GM19452 (cell line): ENCODE results near the gene PPFIA2.

Experiments
- ATAC-seq: cut with Tn5 transposase; IDR thresholded peaks from one replicate; pipeline ENCODE4 v1.9.1; 2021; ENCODE audit not compliant: unreplicated experiment

Gene PPFIA2

DNA sequence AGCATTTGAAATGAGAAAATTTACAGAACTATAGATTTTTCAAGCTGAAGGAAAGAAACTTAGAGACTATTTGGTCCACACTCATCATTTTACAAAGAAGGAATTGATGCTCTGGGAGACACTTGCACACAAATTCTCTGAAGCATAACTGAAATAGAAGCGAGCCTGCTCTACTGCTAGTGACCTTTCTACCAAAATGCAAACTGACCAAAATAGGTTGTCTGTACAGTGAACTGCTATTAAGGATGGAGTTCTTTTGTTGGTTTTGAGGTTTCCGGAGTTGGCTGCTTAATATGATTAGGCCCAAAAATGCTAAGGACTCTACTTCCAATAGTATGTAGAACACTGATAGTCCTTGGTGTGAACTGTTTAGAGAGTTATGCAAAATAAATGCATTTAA lies 194.9 kb downstream of the PPFIA2 start:
- ATAC-seq: no peak

DNA sequence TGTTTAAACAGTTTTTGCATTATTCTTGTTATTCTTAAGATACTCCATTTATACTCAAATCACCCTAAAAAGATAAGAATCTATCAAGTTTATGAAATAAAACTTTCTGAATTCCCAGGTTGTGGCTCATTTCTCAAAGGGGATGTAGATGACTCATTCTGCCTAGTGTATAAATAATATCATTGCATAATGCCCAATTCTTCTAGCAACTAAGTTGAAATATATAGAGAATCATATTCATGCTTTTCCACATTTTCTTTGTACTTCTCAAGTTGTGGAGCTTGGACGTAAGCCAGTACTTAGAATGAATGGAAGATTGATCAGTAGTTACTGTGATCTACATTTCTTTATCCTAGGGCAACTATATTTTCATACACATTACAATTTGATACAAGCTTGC lies 201.1 kb downstream of the PPFIA2 start:
- ATAC-seq: no peak

DNA sequence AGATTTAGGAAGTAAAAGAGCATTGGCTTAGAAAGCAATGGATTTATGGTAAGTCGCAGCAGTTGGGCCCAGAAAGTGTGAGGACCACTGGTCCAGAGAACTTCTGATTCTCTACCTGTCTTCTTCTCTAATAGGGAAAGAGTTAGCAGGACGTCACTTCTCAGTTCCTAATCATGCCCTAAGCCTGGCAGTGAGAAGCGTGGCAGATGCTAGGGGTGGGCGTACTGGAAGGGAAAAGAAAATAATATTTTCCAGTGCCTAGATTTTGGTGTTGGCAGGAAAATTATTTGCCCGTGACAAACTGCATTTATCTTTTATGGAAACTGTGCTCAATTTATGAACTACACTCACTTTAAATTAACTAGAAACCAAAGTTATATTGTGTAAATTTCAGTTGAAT lies 212.3 kb downstream of the PPFIA2 start:
- ATAC-seq: no peak

DNA sequence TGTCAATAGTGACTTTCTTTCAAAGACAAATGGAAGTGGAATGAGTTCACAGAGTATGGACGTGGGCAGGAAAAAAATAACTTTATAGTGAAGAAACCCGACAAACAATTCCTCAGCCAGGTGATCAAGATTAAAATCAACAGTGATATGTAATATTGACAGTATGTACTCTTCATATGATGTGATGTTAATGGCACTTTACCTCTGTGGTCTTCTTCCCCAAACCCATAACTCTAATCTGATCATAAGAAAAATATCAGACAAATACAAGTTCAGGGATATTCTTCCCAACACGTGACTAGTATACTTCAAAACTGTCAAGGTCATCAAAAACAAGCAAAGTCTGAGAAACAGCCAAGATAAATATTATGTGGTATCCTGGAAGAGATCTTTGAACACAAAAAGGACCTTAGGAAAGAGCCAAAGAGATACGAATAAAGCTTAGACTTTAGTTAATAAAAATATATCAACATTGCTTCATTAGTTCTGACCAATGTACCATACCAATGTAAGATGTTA lies 215.5 kb downstream of the PPFIA2 start:
- ATAC-seq: no peak

DNA sequence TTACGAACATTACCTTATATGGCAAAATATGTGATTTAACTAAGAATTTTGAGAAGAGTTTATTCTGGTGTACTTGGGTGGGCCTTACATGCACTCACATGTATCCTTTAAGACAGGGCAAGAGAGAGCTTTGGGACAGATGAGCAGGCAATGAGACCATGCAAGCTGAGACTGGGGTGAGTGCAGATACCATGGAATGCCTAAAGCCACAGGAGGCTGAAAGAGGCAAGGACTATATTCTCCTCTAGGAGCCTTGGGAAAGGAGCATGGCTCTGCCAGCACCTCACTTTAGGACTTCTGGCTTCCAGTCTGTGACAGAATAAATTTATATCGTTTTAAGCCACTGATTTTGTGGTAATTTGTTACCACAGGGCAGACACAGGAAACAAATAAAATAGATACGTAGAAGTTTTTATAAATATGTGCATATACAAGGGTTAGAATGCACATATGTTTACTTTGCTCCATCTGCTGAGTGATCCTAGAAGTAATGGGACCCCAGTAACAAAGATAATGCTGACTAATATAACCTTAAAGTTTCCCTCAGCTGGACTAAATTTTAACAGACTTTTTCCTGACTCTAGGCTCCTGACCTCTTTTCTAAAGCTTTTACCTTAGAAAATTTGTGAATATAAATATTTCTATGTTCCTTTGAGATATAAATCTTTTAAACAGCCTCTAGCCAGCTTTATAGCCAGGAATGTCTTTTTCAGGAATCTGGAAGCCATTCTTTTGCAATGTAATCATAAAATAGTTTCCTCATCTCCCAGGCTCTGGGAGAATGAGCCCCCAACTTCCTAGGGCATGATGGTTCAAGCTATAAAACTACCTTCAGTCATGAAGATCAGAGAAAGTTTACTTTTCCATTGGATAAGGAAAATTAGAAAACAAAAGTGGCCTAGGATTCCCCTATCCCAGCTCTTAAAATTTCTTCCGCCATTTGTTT lies 216.8 kb downstream of the PPFIA2 start:
- no peak for ATAC-seq

DNA sequence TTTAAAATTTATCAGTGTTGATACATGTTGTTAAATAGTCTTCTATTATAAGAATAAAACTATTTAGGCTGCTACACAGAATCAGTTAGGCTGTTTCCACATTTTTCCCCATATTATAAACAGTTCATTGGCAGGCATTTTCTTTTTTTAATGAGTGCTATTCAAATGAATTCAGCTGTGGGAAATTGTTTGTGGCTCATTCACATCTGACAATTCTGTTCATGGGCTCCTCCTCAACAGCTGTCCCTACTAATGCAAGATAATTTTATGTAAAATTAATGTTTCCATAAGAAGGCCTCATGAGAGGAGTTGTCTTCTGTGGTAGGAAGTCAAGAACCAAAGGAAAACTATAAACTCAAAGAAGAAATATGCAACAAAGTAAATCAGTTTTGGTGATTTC lies 218.0 kb downstream of the PPFIA2 start:
- ATAC-seq: no peak

DNA sequence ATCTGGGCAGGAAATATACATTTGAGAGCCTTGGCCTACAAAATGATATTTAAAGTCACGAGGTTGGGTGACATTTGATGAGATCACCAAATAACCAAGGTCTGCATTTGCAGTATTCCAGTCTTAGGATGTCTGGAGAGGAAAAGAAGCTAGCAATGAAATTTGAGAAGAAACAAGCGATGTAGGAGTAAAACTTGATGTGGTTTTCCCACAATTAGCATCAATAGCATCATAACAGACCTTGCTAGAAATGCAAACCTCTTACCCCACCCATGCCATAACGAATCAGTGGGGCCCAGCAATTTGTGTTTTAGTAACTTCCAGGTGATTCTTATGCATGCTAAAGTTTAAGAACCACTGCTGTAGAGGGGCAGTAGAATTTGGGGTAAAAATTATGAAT lies 219.9 kb downstream of the PPFIA2 start:
- ATAC-seq: no peak

DNA sequence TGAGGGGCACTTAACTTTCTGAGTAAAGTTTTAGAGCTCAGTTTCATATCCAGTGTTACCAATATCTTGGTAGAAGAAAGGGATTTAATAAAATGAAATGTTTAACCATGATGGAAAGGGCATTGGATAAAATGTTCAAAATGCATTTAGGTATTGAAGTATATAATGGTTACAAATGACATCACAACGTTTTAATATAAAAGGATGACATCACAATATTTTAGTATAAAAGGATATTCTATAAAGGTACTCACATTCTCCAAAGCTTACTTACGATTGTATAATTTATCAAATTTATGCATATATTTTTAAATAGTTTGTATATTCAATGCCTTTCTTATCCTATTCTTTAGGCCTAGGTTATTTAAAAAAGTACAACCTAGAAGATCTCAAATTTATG lies 226.1 kb downstream of the PPFIA2 start:
- no peak for ATAC-seq

DNA sequence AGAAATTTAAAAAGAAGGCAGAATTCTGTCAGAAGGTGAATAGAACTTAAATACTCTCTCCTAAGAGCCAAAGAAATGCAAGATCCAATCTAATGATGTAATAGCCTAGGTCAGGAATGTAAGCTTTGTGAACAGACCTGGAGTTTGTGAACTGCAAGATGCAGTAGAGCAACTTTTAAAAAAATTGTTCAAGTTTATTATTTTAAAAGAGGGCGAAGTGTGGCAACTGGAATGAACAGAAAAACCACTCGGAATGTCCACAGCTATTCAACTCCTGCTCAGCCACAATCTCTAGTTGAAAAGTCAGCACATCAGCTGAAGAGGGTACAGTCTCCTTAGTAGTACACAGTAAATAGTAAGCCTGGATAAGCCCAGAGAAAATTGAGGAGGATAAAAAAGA lies 228.8 kb downstream of the PPFIA2 start:
- no peak for ATAC-seq

DNA sequence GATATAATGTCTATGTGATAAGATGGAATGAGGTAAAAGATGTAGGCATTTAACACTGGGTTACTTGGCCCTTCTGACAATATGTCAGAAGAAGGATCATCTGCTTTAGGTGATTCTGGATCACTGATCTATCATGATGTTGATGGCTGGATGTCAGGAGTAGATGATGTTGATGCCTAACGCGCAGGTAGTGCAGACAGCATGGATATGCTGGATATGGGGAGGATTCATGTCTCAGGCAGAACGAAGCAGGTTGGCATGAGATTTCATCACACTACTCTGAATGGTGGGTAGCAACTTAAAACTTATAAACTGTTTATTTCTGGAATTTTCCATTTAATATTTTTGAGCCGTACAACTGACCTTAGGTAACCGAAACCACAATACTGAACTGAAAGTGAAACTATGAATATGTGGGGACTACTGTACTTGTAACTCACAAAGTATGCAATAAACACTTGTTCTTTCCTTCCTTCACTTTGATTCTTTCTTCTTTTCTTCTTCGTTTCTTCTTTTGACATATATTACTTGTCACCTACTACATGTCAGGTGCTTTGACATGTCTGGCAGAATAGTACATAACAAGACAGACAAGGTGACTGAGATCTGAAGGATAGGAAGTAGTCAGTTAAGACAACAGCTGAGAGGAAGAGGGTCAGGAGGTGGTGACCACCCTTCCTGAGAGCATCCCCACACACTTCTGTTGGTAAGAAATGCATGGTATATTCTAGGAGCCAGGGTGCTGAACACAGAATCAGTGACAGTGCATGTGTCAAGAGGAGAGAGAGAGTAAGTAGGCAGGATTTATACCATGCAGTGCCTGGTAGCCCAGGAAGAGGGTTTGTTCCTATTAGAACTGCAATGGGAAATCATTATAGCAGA lies 238.8 kb downstream of the PPFIA2 start:
- peak; percentile 62 for ATAC-seq

DNA sequence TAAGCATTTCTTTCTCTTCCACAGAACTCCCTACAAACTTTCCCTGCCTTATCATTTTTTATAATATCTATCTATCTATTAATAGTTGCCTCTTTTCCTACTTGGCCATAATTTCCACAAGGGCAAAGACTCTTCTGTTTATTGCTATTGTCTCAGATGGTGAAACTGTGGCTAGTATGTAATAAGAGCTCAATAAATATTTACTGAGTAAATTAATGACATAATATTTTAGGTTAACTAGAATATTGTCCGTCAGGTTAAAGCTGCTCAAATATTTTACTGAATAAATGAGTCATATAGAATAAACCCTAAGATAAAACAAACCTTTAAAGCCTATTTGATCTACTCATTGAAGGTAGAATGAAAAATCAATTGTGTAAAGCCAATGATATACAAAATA lies 240.5 kb downstream of the PPFIA2 start:
- no peak for ATAC-seq

DNA sequence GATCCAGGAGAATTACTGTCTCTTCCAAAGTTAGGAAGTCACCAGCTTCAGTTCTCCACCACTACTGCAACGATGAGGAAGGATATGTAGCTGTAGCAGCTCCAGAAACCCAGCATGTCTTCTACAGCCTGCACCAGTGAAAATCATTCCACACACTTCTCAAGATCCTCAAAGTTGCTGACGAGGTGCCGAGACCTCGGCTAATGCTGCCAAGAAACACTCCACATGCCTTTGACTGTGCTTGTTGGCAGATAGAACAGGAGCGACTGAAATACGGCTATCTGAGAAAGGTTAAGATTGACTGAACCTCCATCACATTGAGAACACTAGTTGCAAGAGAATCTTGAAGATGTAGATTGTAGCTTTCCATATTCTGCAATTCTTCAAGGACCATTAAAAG lies 241.9 kb downstream of the PPFIA2 start:
- ATAC-seq: no peak

DNA sequence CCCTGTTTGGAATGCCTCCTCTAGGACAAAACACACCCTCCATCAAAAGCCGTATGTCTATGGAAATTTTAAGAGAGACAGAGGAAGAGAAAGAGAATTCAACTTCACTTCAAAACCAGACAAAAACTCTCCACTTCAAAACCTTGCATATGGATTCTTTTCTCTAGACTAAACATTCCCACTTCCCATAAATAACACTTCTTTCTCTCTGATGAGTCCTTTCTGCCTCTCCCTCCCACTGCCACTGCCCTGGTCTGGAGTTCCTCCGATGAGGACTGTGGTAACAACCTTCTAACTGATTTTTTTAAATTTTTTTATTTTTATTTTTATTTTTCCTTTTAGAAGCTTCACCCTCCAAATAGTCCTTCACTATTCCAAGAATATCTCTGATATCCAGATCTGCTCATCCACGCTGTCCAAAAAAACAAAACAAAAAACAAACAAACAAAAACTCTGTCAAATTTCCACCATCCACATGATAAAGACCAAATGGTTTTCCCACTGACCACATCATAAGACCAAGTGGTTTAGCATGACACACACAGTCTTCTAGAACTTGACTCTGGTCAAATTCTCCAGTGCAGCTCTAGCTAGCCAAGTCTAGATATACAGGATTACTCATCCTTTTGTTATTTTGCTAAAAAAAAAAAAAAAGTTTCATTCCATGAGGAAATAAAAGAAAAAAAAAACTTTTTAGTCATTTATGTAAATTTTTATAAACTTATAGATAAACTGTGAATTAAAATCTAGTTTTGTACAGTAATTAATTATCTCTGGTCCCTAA lies 256.0 kb downstream of the PPFIA2 start:
- no peak for ATAC-seq

DNA sequence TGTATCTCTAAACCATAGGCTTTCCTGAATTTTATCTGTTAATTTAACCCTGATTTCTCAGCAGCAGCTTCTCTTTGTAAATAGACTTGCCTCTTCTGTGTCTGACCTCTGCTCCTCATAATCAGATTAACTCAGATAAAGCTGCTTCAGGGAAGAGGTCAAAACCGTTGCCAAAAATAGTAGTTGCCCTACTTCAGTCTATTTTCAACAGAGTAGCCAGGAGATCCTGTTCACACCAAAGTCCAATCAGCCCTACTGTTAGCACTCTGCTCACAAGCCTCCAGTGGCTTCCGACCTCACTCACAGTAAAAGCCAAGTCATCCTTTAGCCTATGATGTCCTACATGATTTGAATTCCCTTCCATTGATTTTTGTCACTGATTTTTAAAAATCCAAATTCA lies 258.4 kb downstream of the PPFIA2 start:
- ATAC-seq: no peak

DNA sequence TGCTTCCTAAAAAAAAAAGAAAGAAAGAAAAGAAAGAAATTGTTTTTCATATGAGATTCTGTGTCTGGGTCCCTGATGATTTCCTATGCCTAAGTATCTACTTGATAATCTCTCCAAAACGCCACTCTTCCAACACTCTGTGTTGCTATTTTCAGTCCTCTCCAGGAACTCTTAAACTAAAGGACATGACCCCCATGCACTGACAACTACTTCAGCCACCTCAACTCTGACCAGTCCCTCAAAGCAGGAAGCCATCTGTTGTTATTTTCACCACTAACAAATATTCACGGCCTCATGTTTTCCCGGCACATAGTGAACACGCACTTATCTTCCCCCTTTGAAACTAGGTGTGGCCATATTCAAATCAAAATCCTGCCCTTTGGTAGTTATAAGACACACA lies 259.3 kb downstream of the PPFIA2 start:
- no peak for ATAC-seq

DNA sequence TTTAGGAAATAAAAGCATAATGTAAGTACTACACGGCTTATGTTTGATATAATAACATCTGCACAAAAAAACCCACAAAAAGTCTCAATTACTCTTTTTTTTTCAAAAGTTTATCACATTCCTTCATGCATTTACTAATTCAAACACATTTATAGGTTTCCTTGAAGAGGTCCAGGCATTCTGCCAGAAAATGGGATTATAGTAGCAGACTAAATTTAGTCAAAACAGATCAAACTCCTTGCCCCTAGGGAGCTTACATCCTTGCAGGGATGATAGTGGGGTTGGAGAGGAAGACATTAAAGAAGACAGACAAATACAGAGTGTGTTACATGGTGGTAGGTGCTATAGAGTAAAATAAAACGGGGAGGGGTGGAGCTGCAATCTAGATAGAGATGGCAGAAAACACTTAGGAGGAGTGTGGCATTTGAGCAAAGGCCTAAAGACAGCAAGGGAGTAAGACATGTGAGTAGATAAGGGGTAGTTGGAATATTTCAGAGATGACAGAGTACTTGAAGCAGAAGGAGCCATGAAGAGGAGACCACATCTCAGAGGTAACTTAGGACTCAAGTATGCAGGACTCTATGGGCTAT lies 266.9 kb downstream of the PPFIA2 start:
- no peak for ATAC-seq

DNA sequence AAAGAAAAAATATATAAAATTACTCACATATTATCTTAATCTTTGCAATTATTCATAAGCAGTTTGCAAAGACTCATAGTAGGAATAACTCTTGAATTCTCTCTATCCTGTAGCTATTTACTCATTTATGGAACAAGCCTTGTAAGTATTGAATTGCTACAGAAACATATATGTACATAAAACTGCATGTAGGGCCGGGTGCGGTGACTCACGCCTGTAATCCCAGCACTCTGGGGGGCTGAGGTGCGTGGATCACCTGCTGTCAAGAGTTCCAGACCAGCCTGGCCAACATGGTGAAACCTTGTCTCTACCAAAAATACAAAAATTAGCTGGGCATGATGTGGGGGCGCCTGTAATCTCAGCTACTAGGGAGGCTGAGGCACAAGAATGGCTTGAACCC lies 286.2 kb downstream of the PPFIA2 start:
- no peak for ATAC-seq

DNA sequence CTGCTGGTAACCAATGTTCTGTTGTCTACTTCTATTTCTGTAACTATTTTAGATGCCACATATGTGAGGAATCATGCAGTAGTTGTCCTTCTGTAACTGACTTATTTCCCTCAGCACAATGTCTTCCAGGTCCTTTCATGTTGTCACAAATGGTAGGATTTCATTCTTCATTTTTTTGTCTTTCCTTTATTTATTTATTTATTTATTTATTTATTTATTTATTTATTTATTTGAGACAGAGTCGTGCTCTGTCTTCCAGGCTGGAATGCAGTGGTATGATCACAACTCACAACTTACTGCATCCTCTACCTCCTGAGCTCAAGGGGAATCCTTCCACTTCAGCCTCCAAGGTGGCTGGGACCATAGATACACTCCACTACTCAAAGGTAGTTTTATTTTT lies 288.2 kb downstream of the PPFIA2 start:
- ATAC-seq: no peak

DNA sequence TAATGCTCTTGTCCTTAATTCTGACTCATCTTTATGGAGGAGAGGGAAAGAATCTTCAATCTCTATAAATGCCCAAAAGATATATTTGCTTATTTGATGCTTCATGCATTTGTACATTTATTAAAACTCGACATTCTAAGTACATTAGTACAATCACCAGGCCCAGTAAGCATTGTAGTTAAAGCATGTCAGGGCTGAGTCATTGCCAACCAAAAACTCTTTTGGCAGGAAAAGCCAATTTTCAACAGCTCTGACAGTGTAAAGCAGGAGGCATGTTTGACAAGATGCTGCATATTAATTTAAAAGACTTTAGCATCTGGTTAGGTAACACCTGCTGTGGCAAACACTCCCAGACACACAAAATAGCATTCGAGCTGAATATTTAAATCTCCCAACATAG lies 290.9 kb downstream of the PPFIA2 start:
- no peak for ATAC-seq

DNA sequence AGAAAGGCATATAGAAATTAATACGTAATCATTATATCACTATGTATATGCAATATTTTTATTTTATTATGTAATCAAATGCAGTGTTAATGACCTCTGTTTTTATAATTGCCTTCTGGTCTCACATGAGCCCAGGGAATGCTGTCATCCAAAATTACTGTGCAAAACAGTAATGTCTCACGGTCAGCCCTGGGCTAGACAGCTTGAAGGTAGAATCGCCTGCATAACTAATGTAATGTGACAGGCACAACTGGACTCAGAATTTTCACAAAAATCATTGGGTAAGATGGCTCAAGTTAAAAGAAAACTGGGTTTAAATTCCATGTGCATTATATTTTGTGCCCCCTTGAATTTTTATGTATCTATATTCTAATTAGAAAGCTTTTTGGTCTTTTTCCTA lies 293.3 kb downstream of the PPFIA2 start:
- no peak for ATAC-seq

DNA sequence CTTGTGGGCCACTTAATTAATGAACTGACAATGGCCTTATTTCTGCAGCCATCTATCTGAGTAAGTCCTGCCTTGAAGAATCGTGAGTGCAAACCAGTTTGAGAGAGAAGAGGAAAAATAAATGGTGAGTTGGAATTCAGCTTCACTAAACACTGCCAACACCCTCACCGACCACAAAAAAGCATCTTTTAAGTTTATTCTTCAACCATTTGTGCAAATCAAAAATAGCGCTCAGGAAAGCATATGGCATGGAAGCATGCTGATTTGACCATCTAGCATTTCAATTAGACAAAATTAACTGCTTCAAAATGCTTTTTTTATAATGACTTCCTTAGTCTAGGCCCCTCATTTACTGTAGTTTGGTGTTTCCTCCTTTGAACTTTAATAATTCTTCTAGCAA lies 294.0 kb downstream of the PPFIA2 start:
- no peak for ATAC-seq
